OCI-LY7 (cell line): ENCODE data around the gene CXCL16.

Experiments
- CTCF ChIP-seq: fragments of 200-600 bp; sonication (generic); conservative IDR thresholded peaks from 2 replicates; pipeline ENCODE4 v1.5.1; 2014; ENCODE audit warnings: mild to moderate bottlenecking, antibody characterized with exemption, low read length, moderate library complexity, mixed read lengths
- EZH2phosphoT487 ChIP-seq: fragments of 200-600 bp; sonication (generic); IDR thresholded peaks from 2 replicates; pipeline ENCODE4 v1.6.1; 2018; ENCODE audit warnings: low read depth, borderline replicate concordance, mild to moderate bottlenecking, mixed run types, antibody characterized with exemption, low read length, moderate library complexity, mixed read lengths

DNA sequence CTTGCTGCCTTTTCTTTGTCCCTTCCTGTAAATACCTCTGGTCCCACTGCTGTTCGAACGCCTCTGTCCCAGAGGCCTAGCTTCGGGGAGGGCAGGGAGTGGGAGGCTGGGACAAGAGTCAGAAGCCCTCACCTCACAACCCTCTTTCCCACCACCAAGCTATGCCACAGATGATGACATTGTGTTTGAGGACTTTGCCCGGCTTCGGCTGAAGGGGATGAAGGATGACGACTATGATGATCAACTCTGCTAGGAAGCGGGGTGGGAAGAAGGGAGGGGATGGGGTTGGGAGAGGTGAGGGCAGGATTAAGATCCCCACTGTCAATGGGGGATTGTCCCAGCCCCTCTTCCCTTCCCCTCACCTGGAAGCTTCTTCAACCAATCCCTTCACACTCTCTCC is 18.9 kb downstream of the CXCL16 start:
- TF ChIP-seq CTCF = no peak
- TF ChIP-seq EZH2phosphoT487 = no peak
